ENCODE measurements around the gene TNFRSF13B.
A peak's percentile ranks its signal among the peaks of the same experiment; 100 is the strongest.
"Not testable (repeated sequence)": the region's sequence is repeated elsewhere in the genome, so short reads cannot be mapped to it uniquely, and the experiment has no call there.

The TNFRSF13B gene

GRCh38 chr17:16912021-16912962 lies 59.6 kb downstream of the TNFRSF13B start:
- DNase-seq (ENCODE audit: low read depth in 2 of 3, low spot score in 1 of 3): no peak

- DNase-seq (ENCODE audit: low read depth in 2 of 3, low spot score in 1 of 3): no peak
These were observed 60.6 kb downstream of the TNFRSF13B start for GRCh38 chr17:16911141-16911937.

GRCh38 chr17:16910341-16910740 lies 61.6 kb downstream of the TNFRSF13B start:
- no peak for DNase-seq (ENCODE audit: low read depth in 2 of 3, low spot score in 1 of 3)

GRCh38 chr17:16909472-16910246 lies 62.3 kb downstream of the TNFRSF13B start:
- DNase-seq (ENCODE audit: low read depth in 2 of 3, low spot score in 1 of 3): no peak

GRCh38 chr17:16908273-16908672 lies 63.6 kb downstream of the TNFRSF13B start:
- no peak for DNase-seq (ENCODE audit: low read depth in 2 of 3, low spot score in 1 of 3)

- peak in 1 of 3 donors; percentile 12 for DNase-seq (ENCODE audit: low read depth in 2 of 3, low spot score in 1 of 3)
These were observed 65.2 kb downstream of the TNFRSF13B start for GRCh38 chr17:16906680-16907079.

- DNase-seq (ENCODE audit: low read depth in 2 of 3, low spot score in 1 of 3): no peak
These were observed 66.2 kb downstream of the TNFRSF13B start for GRCh38 chr17:16905593-16906191.

GRCh38 chr17:16903070-16903469 lies 68.8 kb downstream of the TNFRSF13B start:
- DNase-seq (ENCODE audit: low read depth in 2 of 3, low spot score in 1 of 3): not testable (repeated sequence)

- no peak for DNase-seq (ENCODE audit: low read depth in 2 of 3, low spot score in 1 of 3)
These were observed 71.5 kb downstream of the TNFRSF13B start for GRCh38 chr17:16900288-16900882.

- not testable (repeated sequence) for DNase-seq (ENCODE audit: low read depth in 2 of 3, low spot score in 1 of 3)
These were observed 74.6 kb downstream of the TNFRSF13B start for GRCh38 chr17:16897211-16897896.

- DNase-seq (ENCODE audit: low read depth in 2 of 3, low spot score in 1 of 3): not testable (repeated sequence)
These were observed 75.7 kb downstream of the TNFRSF13B start for GRCh38 chr17:16896235-16896634.

GRCh38 chr17:16893527-16893926 lies 78.4 kb downstream of the TNFRSF13B start:
- DNase-seq (ENCODE audit: low read depth in 2 of 3, low spot score in 1 of 3): not testable (repeated sequence)

GRCh38 chr17:16892876-16893454 lies 79.0 kb downstream of the TNFRSF13B start:
- not testable (repeated sequence) for DNase-seq (ENCODE audit: low read depth in 2 of 3, low spot score in 1 of 3)

- no peak for DNase-seq (ENCODE audit: low read depth in 2 of 3, low spot score in 1 of 3)
These were observed 82.8 kb downstream of the TNFRSF13B start for GRCh38 chr17:16889088-16889465.

Data from stimulated activated CD4-positive, alpha-beta T cell treated with anti-CD3 and anti-CD28 coated beads, Interleukin-12 subunit alpha, Interleukin-12 subunit beta, amount 100 ng/mL, for 48 hours (primary cell).